Gastrocnemius medialis (tissue), 4 donors: ENCODE results near the gene SPATA13. TPM values are rescaled to one million over a fixed set of nuclear protein-coding genes. Genes with fewer than 3 reads are reported as not detected.

ENCODE experiments used
- ATAC-seq, 2 donors: fragments of 150-250 bp; one replicate each; pipeline ENCODE4 v1.9.1; 2016
- DNase-seq, 2 donors: peaks; one replicate each; pipeline ENCODE4 v3.0.0-alpha.2; 2019
- H3K27ac ChIP-seq, 4 donors: fragments of 200-600 bp; sonication (generic); 1 replicate in 1 of 4; 2 replicates in 3 of 4; pipeline ENCODE4 v1.5.1; 2016 to 2018; ENCODE audit warnings: mild to moderate bottlenecking in 2 of 4, moderate library complexity in 1 of 4
- H3K27me3 ChIP-seq, 3 donors: fragments of 200-600 bp; sonication (generic) in 2 of 3; 1 replicate in 1 of 3; 2 replicates in 2 of 3; pipeline versions ENCODE4 v1.5.1 to v1.6.0; 2016 to 2019; ENCODE audit warnings: mild to moderate bottlenecking in 1 of 3, moderate library complexity in 1 of 3
- H3K36me3 ChIP-seq, 2 donors: fragments of 200-600 bp; sonication (generic) in 1 of 2; one replicate each; pipeline ENCODE4 v1.5.1; 2017 to 2018
- H3K4me1 ChIP-seq, 2 donors: fragments of 200-600 bp; sonication (generic) in 1 of 2; one replicate each; pipeline ENCODE4 v1.5.1; 2016 to 2017; ENCODE audit warnings: mild to moderate bottlenecking in 2 of 2
- H3K4me3 ChIP-seq, 4 donors: fragments of 200-600 bp; sonication (generic) in 3 of 4; 1 replicate in 1 of 4; 2 replicates in 3 of 4; pipeline ENCODE4 v1.5.1; 2016 to 2019; ENCODE audit warnings: mild to moderate bottlenecking in 2 of 4
- H3K9me3 ChIP-seq, 3 donors: fragments of 200-600 bp; sonication (generic) in 2 of 3; 1 replicate in 1 of 3; 2 replicates in 2 of 3; pipeline ENCODE4 v1.5.1; 2016 to 2019
- CTCF ChIP-seq, 5 experiments: fragments of 450-650 bp in 3 of 5; fragments of 200-600 bp in 2 of 5; sonication (generic) in 2 of 5; IDR thresholded peaks in 4 of 5; conservative IDR thresholded peaks in 1 of 5; 1 replicate in 4 of 5; 2 replicates in 1 of 5; pipeline ENCODE4 v1.5.1; 2016 to 2019; ENCODE audit warnings: antibody characterized with exemption in 5 of 5, mild to moderate bottlenecking in 3 of 5, moderate library complexity in 3 of 5
- POLR2A ChIP-seq, 2 donors: fragments of 450-650 bp; IDR thresholded peaks; one replicate each; pipeline ENCODE4 v1.6.1; 2017; ENCODE audit warnings: antibody characterized with exemption in 2 of 2, mild to moderate bottlenecking in 2 of 2, moderate library complexity in 2 of 2
- in situ Hi-C, 4 donors: fragments of 200-750 bp; cut with MboI; loops; one replicate each; pipeline versions ENCODE4 v1.15.0 to v1.8.0; 2017; ENCODE audit warnings: low sequenced_read_pairs in 4 of 4
- intact Hi-C: fragments of 100-400 bp; cut with DNase I; formaldehyde crosslinking; loops from one replicate; pipeline ENCODE4 v1.15.1; 2023; ENCODE audit warnings: low total_unique reads
- total RNA-seq, 4 donors: library from RNA; depleted of rRNA; stranded (reverse); fragments of >200 nt; gene quantifications; one replicate each; pipeline versions ENCODE4 v1.1.0 to v1.2.3, GENCODE V29; 2016

The SPATA13 gene
- total RNA-seq, 4 donors from 2014 or later = 3.2 to 17.0 (median 5.8) TPM

GRCh38 chr13:24161010-24161775 lies 673 bp downstream of the SPATA13 start:
- intact Hi-C loops (loop anchor here (5.0 kb wide), 1 partner anchor 56 kb away; no protein-coding TSS in a partner anchor), in situ Hi-C loops (no loop called here)
- H3K4me1 ChIP-seq = peaks cover 6 to 20% of the 10 kb centered on the region in 2 donors
- ATAC-seq (peak; percentile 17 to 40), DNase-seq (no peak)
- no peaks in the 10 kb centered on the region for H3K36me3 ChIP-seq
- peak overlapping the region in 3 of 4 donors; percentile 65 to 72 (median 69) for H3K27ac ChIP-seq
- H3K27me3 ChIP-seq = peaks cover 0 to 21% (median 19%) of the 10 kb centered on the region in 3 donors
- no peaks in the 10 kb centered on the region for H3K9me3 ChIP-seq
- H3K4me3 ChIP-seq = peak overlapping the region; percentile 54 to 82 (median 71)
- TF ChIP-seq POLR2A (IDR thresholded peaks at IDR 0.05) (no peak), CTCF (IDR thresholded peaks at IDR 0.05 in 4 of 5, conservative IDR thresholded peaks at IDR 0.05 in 1 of 5) (no peak)

- no peak for TF ChIP-seq POLR2A (IDR thresholded peaks at IDR 0.05)
- no peak for TF ChIP-seq CTCF (IDR thresholded peaks at IDR 0.05 in 4 of 5, conservative IDR thresholded peaks at IDR 0.05 in 1 of 5)
- H3K27me3 ChIP-seq = peaks cover 0 to 21% (median 19%) of the 10 kb centered on the region in 3 donors
- no peaks in the 10 kb centered on the region for H3K36me3 ChIP-seq
- no peak for ATAC-seq
- peaks cover 6 to 20% of the 10 kb centered on the region in 2 donors for H3K4me1 ChIP-seq
- in situ Hi-C loops = no loop called here
- intact Hi-C loops = loop anchor here (5.0 kb wide), 1 partner anchor 55 kb away; no protein-coding TSS in a partner anchor
- no peak for DNase-seq
- H3K9me3 ChIP-seq = no peaks in the 10 kb centered on the region
- no peak overlapping the region for H3K27ac ChIP-seq
- H3K4me3 ChIP-seq = peak overlapping the region in 3 of 4 donors; percentile 54 to 82 (median 75)
Observed at GRCh38 chr13:24161980-24162525, 1.5 kb downstream of the SPATA13 start.

GRCh38 chr13:24162604-24163003 lies 2.1 kb downstream of the SPATA13 start:
- Histone ChIP-seq H3K9me3 (no peaks in the 10 kb centered on the region), H3K4me1 (peaks cover 6 to 20% of the 10 kb centered on the region in 2 donors), H3K27me3 (peaks cover 0 to 21% (median 19%) of the 10 kb centered on the region in 3 donors), H3K4me3 (no peak overlapping the region), H3K27ac (no peak overlapping the region), H3K36me3 (no peaks in the 10 kb centered on the region)
- intact Hi-C loops = loop anchor here (5.0 kb wide), 1 partner anchor 55 kb away; no protein-coding TSS in a partner anchor
- no peak for ATAC-seq
- no peak for TF ChIP-seq POLR2A (IDR thresholded peaks at IDR 0.05)
- TF ChIP-seq CTCF (IDR thresholded peaks at IDR 0.05 in 4 of 5, conservative IDR thresholded peaks at IDR 0.05 in 1 of 5) = no peak
- no peak for DNase-seq
- in situ Hi-C loops = no loop called here

- Histone ChIP-seq H3K27ac (no peak overlapping the region), H3K27me3 (peaks cover 0 to 19% (median 19%) of the 10 kb centered on the region in 3 donors), H3K36me3 (no peaks in the 10 kb centered on the region), H3K4me1 (peaks cover 0 to 8% of the 10 kb centered on the region in 2 donors), H3K9me3 (no peaks in the 10 kb centered on the region), H3K4me3 (no peak overlapping the region)
- DNase-seq = no peak
- in situ Hi-C loops (no loop called here), intact Hi-C loops (no loop called here)
- ATAC-seq = no peak
- TF ChIP-seq POLR2A (IDR thresholded peaks at IDR 0.05) (no peak), CTCF (IDR thresholded peaks at IDR 0.05 in 4 of 5, conservative IDR thresholded peaks at IDR 0.05 in 1 of 5) (no peak)
Observed at GRCh38 chr13:24165746-24166145, 5.2 kb downstream of the SPATA13 start.
